K562 (cell line): ENCODE data around the gene FCHO1. TPM values are rescaled to one million over a fixed set of nuclear protein-coding genes. Genes with fewer than 3 reads are reported as not detected.

Experiments
- ATAC-seq: fragments of 200-7000 bp; cut with Tn5 transposase; 3 replicates; pipeline ENCODE4 v1.9.1; 2020; ENCODE audit warnings: moderate library complexity
- BruUV-seq: library from RNA; stranded (reverse); fragments of 400-500 nt; replicated peaks from 2 replicates; lab custom pipeline; 2021; lab: Mats Ljungman, UMichigan
- CTCF ChIA-PET: fragments of 300-600 bp; formaldehyde crosslinking; extraction: SDS; loops from one replicate; lab custom pipeline; 2021; ENCODE audit warnings: low intra/inter-chr PET ratio; lab: Yijun Ruan, JAX
- POLR2A ChIA-PET: fragments of 300-600, 350-650 bp; sonication (Branson Sonifier 250); formaldehyde crosslinking; extraction: SDS; loops from one replicate; lab custom pipeline; 2021; ENCODE audit warnings: antibody characterized with exemption, inconsistent platforms; lab: Yijun Ruan, JAX
- DNase-seq, 4 experiments: peaks; one replicate each; pipeline versions ENCODE4 v3.0.0 to v3.0.0-alpha.2; 2011 to 2018; ENCODE audit warnings: low spot score in 3 of 4, mixed read lengths in 3 of 4; ENCODE audit errors: extremely low read depth in 1 of 4
- FAIRE-seq: peaks from 2 replicates; lab custom pipeline; 2011; peaks lifted over from hg19 to GRCh38; lab: Jason Lieb, UNC
- H2AFZ ChIP-seq: 2 replicates; pipeline ENCODE4 v1.6.0; 2011; ENCODE audit warnings: low read depth, low read length, control low read depth, inconsistent platforms
- H3K27ac ChIP-seq: fragments of 200-600 bp; 3 replicates; pipeline ENCODE4 v1.8.0; 2011; ENCODE audit warnings: low read depth, mild to moderate bottlenecking, control low read depth, inconsistent platforms, low read length, moderate library complexity, mixed read lengths; ENCODE audit errors: extremely low read depth
- H3K27me3 ChIP-seq, 2 experiments: fragments of 300-600 bp in 1 of 2; 2 replicates in 1 of 2; 3 replicates in 1 of 2; pipeline versions ENCODE4 v1.6.0 to v1.8.0; 2011; ENCODE audit warnings: inconsistent platforms in 2 of 2, low read length in 2 of 2, mild to moderate bottlenecking in 1 of 2, mixed read lengths in 1 of 2, moderate library complexity in 1 of 2; ENCODE audit not compliant: control insufficient read depth in 2 of 2, insufficient read depth in 2 of 2
- H3K36me3 ChIP-seq: fragments of 300-600 bp; 3 replicates; pipeline ENCODE4 v1.8.0; 2011; ENCODE audit warnings: mild to moderate bottlenecking, low read length, inconsistent platforms; ENCODE audit not compliant: control insufficient read depth, insufficient read depth
- H3K4me1 ChIP-seq, 2 experiments: fragments of 200-600 bp in 1 of 2; replicated peaks in 1 of 2; 2 replicates in 1 of 2; 3 replicates in 1 of 2; pipeline versions ENCODE4 v1.5.1 to v1.8.0; 2011; ENCODE audit warnings: inconsistent platforms in 2 of 2, low read length in 2 of 2, mild to moderate bottlenecking in 1 of 2, mixed read lengths in 1 of 2, moderate library complexity in 1 of 2; ENCODE audit not compliant: control insufficient read depth in 2 of 2, insufficient read depth in 2 of 2
- H3K4me2 ChIP-seq: 2 replicates; pipeline ENCODE4 v1.6.1; 2011; ENCODE audit warnings: low read length, control low read depth, inconsistent platforms, mixed read lengths; ENCODE audit not compliant: insufficient read depth
- H3K4me3 ChIP-seq: fragments of 200-600 bp; sonication (generic), shearing (Covaris generic); 2 replicates; pipeline ENCODE4 v1.5.1; 2016; ENCODE audit warnings: control low read depth, inconsistent platforms
- H3K79me2 ChIP-seq: fragments of 200-600 bp; 3 replicates; pipeline ENCODE4 v1.8.0; 2011; ENCODE audit warnings: low read length, inconsistent platforms; ENCODE audit not compliant: control insufficient read depth, insufficient read depth
- H3K9ac ChIP-seq, 2 experiments: 2 replicates each; pipeline versions ENCODE4 v1.6.0 to v1.6.1; 2011; ENCODE audit warnings: low read depth in 2 of 2, low read length in 2 of 2, control low read depth in 1 of 2, inconsistent platforms in 1 of 2, mild to moderate bottlenecking in 1 of 2, mixed read lengths in 1 of 2; ENCODE audit not compliant: insufficient read depth in 1 of 2
- H3K9me1 ChIP-seq: one replicate; pipeline ENCODE4 v1.6.0; 2011; ENCODE audit warnings: inconsistent platforms, mild to moderate bottlenecking, low read length, moderate library complexity; ENCODE audit not compliant: control insufficient read depth, insufficient read depth
- H3K9me3 ChIP-seq: replicated peaks from 2 replicates; pipeline ENCODE4 v1.5.1; 2011; ENCODE audit warnings: low read depth, low read length, inconsistent platforms; ENCODE audit not compliant: control insufficient read depth, insufficient read depth
- H4K20me1 ChIP-seq: replicated peaks from 2 replicates; pipeline ENCODE4 v1.6.1; 2011; ENCODE audit warnings: low read length, inconsistent platforms, mixed read lengths; ENCODE audit not compliant: control insufficient read depth, insufficient read depth
- NFE2L1 ChIP-seq: fragments of 450-650 bp; IDR thresholded peaks from 2 replicates; pipeline ENCODE4 v1.6.1; 2016; ENCODE audit warnings: missing genetic modification characterization, low read depth, mild to moderate bottlenecking, missing compliant biosample characterization, moderate library complexity, borderline replicate concordance
- RBFOX2 ChIP-seq: fragments of 200-400 bp; formaldehyde crosslinking; IDR thresholded peaks from 2 replicates; pipeline ENCODE4 v1.6.1; 2017; ENCODE audit warnings: low read depth, mild to moderate bottlenecking, low read length, moderate library complexity
- ZBTB12 ChIP-seq: fragments of 250-450 bp; sonication (Bioruptor Pico); IDR thresholded peaks from 2 replicates; pipeline ENCODE4 v1.4.0; 2020
- WGBS: fragments of 100-300 bp; shearing (Covaris generic); methylation state at CpG from one replicate; pipeline ENCODE4 v1.1.6; 2016; ENCODE audit warnings: low coverage, mixed read lengths; ENCODE audit not compliant: insufficient coverage; ENCODE audit errors: missing lambda C conversion rate; 5-methylcytosine and 5-hydroxymethylcytosine counted together
- in situ Hi-C: fragments of 300-500 bp; cut with MboI; formaldehyde crosslinking; loops from 4 replicates; pipeline ENCODE4 v1.15.0; 2018; ENCODE audit warnings: inconsistent platforms, mixed read lengths
- intact Hi-C: fragments of 100-400 bp; cut with micrococcal nuclease; formaldehyde crosslinking; loops from 2 replicates; pipeline ENCODE4 v1.14.2; 2022
- polyA plus RNA-seq, 8 experiments: library from polyadenylated mRNA; depleted of rRNA in 4 of 8; stranded (reverse) in 5 of 8; unstranded in 3 of 8; fragments of >200 nt; fragmentation: Nextera tagmentation in 2 of 8; fragmentation: Illumina TruSeq in 1 of 8; extraction: Ambion mirVana in 2 of 8; extraction: Trizol in 1 of 8; gene quantifications; 2 replicates each; pipeline versions ENCODE4 v1.2.1 to v1.2.3, GENCODE V29; 2011 to 2014; ENCODE audit warnings: inconsistent platforms in 1 of 8, missing spikeins in 1 of 8
- total RNA-seq, 7 experiments: library from RNA; depleted of rRNA in 6 of 7; stranded (reverse); fragments of >200 nt in 6 of 7; fragmentation: Illumina TruSeq in 2 of 7; extraction: Trizol in 2 of 7; gene quantifications; 2 replicates each; pipeline versions ENCODE4 v1.2.1 to v1.2.3, GENCODE V29; 2011 to 2021; ENCODE audit warnings: low replicate concordance in 1 of 7

Gene FCHO1
- total and polyA plus RNA-seq, 9 of the 15 experiments (the other 6 are each of a cell fraction or from before 2014, with no cell fraction given): 0.21 to 58.9 (median 18.3) TPM

- H3K4me2 ChIP-seq: no peak overlapping the region
- in situ Hi-C loops: no loop called here
- no peak for DNase-seq
- H3K4me3 ChIP-seq: no peak overlapping the region
- H3K9ac ChIP-seq: 0 out of 4 replicates have a peak overlapping the region, but pooled peaks of 1 of the 2 experiments have one; percentile 45
- no peaks in the 10 kb centered on the region for H3K9me1 ChIP-seq
- POLR2A ChIA-PET: no interaction called here
- H3K27ac ChIP-seq: no peak overlapping the region
- no peak for FAIRE-seq
- intact Hi-C loops: no loop called here
- BruUV-seq: no TSS peak
- TF ChIP-seq NFE2L1 (tag): no peak
- no peak for TF ChIP-seq ZBTB12 (CRISPR knock-in tag)
- peak; percentile 37; the same call in 1 of the 2 replicates for TF ChIP-seq RBFOX2
- no peak for ATAC-seq
- H3K79me2 ChIP-seq: no peaks in the 10 kb centered on the region
- H3K36me3 ChIP-seq: peaks cover 75% of the 10 kb centered on the region; the same call in 2 of the 3 replicates
- WGBS: 95% methylated on average over 11 of the region's 12 CpGs
- H3K9me3 ChIP-seq: no peaks in the 10 kb centered on the region
- 0 out of 2 replicates have a peak, but pooled peaks cover 3% of the 10 kb centered on the region for H4K20me1 ChIP-seq
- CTCF ChIA-PET: interaction anchor here (0.7 kb wide), 1 partner anchor 29 kb away, joined by 5 read pairs; no protein-coding TSS in a partner anchor
- H3K27me3 ChIP-seq: no peaks in the 10 kb centered on the region
- peaks cover 0 to 5% of the 10 kb centered on the region in 2 experiments; a peak in 3 of 5 replicates for H3K4me1 ChIP-seq
- no peak overlapping the region for H2AFZ ChIP-seq
These were observed 13.9 kb downstream of the FCHO1 start for GRCh38 chr19:17765069-17765618.
